Cerebellar nuclear complex (tissue), 1 donor: ENCODE data around the gene KRTAP13-2.

Source experiments
- DNase-seq, 2 experiments: peaks; one replicate each; lab custom pipeline; 2025; lab: John Stamatoyannopoulos, UW

Gene KRTAP13-2

GRCh38 chr21:30326390-30326789 lies 45.7 kb downstream of the KRTAP13-2 start:
- no peak for DNase-seq
